HEK293 (cell line): ENCODE results near the gene FTO.

ENCODE experiments used
- ATF2 ChIP-seq: fragments of 450-650 bp; formaldehyde crosslinking; IDR thresholded peaks from 2 replicates; pipeline ENCODE4 v1.5.1; 2016; ENCODE audit warnings: missing biosample characterization, missing genetic modification characterization, low read depth
- ZBTB20 ChIP-seq: fragments of 450-650 bp; formaldehyde crosslinking; IDR thresholded peaks from 2 replicates; pipeline ENCODE4 v1.5.1; 2016; ENCODE audit warnings: missing biosample characterization, missing genetic modification characterization
- ZBTB21 ChIP-seq: fragments of 450-650 bp; formaldehyde crosslinking; IDR thresholded peaks from 2 replicates; pipeline ENCODE4 v1.5.1; 2017; ENCODE audit warnings: missing biosample characterization, missing genetic modification characterization
- ZNF121 ChIP-seq: fragments of 450-650 bp; formaldehyde crosslinking; IDR thresholded peaks from 2 replicates; pipeline ENCODE4 v1.5.1; 2016; ENCODE audit warnings: missing biosample characterization, missing genetic modification characterization
- ZNF211 ChIP-seq: fragments of 450-650 bp; formaldehyde crosslinking; IDR thresholded peaks from 2 replicates; pipeline ENCODE4 v1.5.1; 2016; ENCODE audit warnings: low read depth, missing biosample characterization, missing genetic modification characterization
- ZNF280D ChIP-seq: fragments of 450-650 bp; formaldehyde crosslinking; IDR thresholded peaks from 2 replicates; pipeline ENCODE4 v1.5.1; 2016; ENCODE audit warnings: missing biosample characterization, missing genetic modification characterization
- ZNF341 ChIP-seq: fragments of 450-650 bp; formaldehyde crosslinking; IDR thresholded peaks from 2 replicates; pipeline ENCODE4; 2016; ENCODE audit warnings: low read depth, missing biosample characterization, missing genetic modification characterization
- ZNF398 ChIP-seq: fragments of 450-650 bp; formaldehyde crosslinking; IDR thresholded peaks from 2 replicates; pipeline ENCODE4 v1.5.1; 2017; ENCODE audit warnings: missing biosample characterization, missing genetic modification characterization
- ZNF416 ChIP-seq: fragments of 450-650 bp; formaldehyde crosslinking; IDR thresholded peaks from 2 replicates; pipeline ENCODE4 v1.5.1; 2016; ENCODE audit warnings: missing biosample characterization, missing genetic modification characterization
- TF ChIP-seq, protein P1 (sequence below): fragments of 450-650 bp; IDR thresholded peaks from 2 replicates; pipeline ENCODE4 v1.5.1; 2018; ENCODE audit warnings: missing biosample characterization, missing genetic modification characterization
- TF ChIP-seq, protein P2 (sequence below): fragments of 450-650 bp; formaldehyde crosslinking; IDR thresholded peaks from 2 replicates; pipeline ENCODE4 v1.5.1; 2016; ENCODE audit warnings: missing biosample characterization, missing genetic modification characterization

- no peak for TF ChIP-seq ZNF341 (tag by site-specific recombination)
- TF ChIP-seq ZNF398 (tag by site-specific recombination): no peak
- TF ChIP-seq ZNF121 (tag by site-specific recombination): no peak
- TF ChIP-seq ATF2 (tag by site-specific recombination): no peak
- TF ChIP-seq, protein P1, sequence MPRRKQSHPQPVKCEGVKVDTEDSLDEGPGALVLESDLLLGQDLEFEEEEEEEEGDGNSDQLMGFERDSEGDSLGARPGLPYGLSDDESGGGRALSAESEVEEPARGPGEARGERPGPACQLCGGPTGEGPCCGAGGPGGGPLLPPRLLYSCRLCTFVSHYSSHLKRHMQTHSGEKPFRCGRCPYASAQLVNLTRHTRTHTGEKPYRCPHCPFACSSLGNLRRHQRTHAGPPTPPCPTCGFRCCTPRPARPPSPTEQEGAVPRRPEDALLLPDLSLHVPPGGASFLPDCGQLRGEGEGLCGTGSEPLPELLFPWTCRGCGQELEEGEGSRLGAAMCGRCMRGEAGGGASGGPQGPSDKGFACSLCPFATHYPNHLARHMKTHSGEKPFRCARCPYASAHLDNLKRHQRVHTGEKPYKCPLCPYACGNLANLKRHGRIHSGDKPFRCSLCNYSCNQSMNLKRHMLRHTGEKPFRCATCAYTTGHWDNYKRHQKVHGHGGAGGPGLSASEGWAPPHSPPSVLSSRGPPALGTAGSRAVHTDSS (tag by site-specific recombination): no peak
- no peak for TF ChIP-seq ZNF280D (tag by site-specific recombination)
- TF ChIP-seq, protein P2, sequence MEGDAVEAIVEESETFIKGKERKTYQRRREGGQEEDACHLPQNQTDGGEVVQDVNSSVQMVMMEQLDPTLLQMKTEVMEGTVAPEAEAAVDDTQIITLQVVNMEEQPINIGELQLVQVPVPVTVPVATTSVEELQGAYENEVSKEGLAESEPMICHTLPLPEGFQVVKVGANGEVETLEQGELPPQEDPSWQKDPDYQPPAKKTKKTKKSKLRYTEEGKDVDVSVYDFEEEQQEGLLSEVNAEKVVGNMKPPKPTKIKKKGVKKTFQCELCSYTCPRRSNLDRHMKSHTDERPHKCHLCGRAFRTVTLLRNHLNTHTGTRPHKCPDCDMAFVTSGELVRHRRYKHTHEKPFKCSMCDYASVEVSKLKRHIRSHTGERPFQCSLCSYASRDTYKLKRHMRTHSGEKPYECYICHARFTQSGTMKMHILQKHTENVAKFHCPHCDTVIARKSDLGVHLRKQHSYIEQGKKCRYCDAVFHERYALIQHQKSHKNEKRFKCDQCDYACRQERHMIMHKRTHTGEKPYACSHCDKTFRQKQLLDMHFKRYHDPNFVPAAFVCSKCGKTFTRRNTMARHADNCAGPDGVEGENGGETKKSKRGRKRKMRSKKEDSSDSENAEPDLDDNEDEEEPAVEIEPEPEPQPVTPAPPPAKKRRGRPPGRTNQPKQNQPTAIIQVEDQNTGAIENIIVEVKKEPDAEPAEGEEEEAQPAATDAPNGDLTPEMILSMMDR (tag by site-specific recombination): no peak
- no peak for TF ChIP-seq ZNF416
- peak; percentile 32; the same call in 1 of the 2 replicates for TF ChIP-seq ZBTB20 (tag by site-specific recombination)
- no peak for TF ChIP-seq ZBTB21
- TF ChIP-seq ZNF211 (tag by site-specific recombination): no peak
Measured at GRCh38 chr16:53947642-53948041, 243.7 kb downstream of the FTO start.
